ENCODE data around the gene ADH1B. TPM values are rescaled to one million over a fixed set of nuclear protein-coding genes. Genes with fewer than 3 reads are reported as not detected.
A peak's percentile ranks its signal among the peaks of the same experiment; 100 is the strongest.
"Not testable (repeated sequence)": the region's sequence is repeated elsewhere in the genome, so short reads cannot be mapped to it uniquely, and the experiment has no call there.

Gene ADH1B
- total RNA-seq, 1 experiment from 2014 or later = 32.0 TPM

GRCh38 chr4:99349338-99349737 is 28.1 kb upstream of the ADH1B start:
- intact Hi-C loops (cut with micrococcal nuclease) = no loop called here
- H3K4me1 Mint-ChIP-seq (ENCODE audit: insufficient read depth, unreplicated experiment) = no peaks in the 10 kb centered on the region
- H3K9me3 Mint-ChIP-seq (ENCODE audit: unreplicated experiment) = peaks cover 6% of the 10 kb centered on the region
- TF ChIP-seq, protein P1, sequence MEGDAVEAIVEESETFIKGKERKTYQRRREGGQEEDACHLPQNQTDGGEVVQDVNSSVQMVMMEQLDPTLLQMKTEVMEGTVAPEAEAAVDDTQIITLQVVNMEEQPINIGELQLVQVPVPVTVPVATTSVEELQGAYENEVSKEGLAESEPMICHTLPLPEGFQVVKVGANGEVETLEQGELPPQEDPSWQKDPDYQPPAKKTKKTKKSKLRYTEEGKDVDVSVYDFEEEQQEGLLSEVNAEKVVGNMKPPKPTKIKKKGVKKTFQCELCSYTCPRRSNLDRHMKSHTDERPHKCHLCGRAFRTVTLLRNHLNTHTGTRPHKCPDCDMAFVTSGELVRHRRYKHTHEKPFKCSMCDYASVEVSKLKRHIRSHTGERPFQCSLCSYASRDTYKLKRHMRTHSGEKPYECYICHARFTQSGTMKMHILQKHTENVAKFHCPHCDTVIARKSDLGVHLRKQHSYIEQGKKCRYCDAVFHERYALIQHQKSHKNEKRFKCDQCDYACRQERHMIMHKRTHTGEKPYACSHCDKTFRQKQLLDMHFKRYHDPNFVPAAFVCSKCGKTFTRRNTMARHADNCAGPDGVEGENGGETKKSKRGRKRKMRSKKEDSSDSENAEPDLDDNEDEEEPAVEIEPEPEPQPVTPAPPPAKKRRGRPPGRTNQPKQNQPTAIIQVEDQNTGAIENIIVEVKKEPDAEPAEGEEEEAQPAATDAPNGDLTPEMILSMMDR (IDR thresholded peaks at IDR 0.05; ENCODE audit: unreplicated experiment) = no peak
- H3K4me3 Mint-ChIP-seq (ENCODE audit: unreplicated experiment) = no peak overlapping the region
- POLR2A ChIA-PET = no interaction called here
- H3K27me3 Mint-ChIP-seq (ENCODE audit: insufficient read depth, unreplicated experiment) = no peaks in the 10 kb centered on the region
- CTCF ChIA-PET = interaction anchor here (0.8 kb wide), 1 partner anchor 15 kb away, joined by 3 read pairs; no protein-coding TSS in a partner anchor
- H3K27ac Mint-ChIP-seq (ENCODE audit: low read depth, unreplicated experiment) = peak overlapping the region; percentile 27
- DNase-seq (ENCODE audit: unreplicated experiment) = no peak
- no peaks in the 10 kb centered on the region for H3K36me3 Mint-ChIP-seq (ENCODE audit: insufficient read depth, unreplicated experiment)
- no TSS peak for BruUV-seq (replicated peaks)

DNA sequence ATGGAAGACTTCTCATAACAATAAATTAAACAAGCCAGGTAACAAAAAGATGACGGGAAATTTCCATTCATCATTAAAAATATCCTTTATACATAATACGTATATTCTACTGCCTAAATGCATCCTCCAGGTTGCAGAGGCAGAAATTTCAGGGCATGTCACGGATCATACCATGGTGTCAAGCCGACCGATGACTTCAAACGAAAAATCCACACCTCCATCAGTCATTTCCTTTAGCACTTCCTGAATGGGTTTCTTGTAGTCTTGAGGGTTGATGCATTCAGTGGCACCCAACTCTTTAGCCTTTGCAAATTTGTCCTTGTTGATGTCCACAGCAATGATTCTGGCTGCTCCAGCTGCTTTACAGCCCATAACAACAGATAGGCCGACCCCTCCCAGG is 21.4 kb upstream of the ADH1B start:
- BruUV-seq (replicated peaks); H3K27me3 Mint-ChIP-seq (ENCODE audit: insufficient read depth, unreplicated experiment); POLR2A ChIA-PET; H3K4me1 Mint-ChIP-seq (ENCODE audit: insufficient read depth, unreplicated experiment); DNase-seq (ENCODE audit: unreplicated experiment); intact Hi-C loops (cut with micrococcal nuclease); H3K27ac Mint-ChIP-seq (ENCODE audit: low read depth, unreplicated experiment); H3K36me3 Mint-ChIP-seq (ENCODE audit: insufficient read depth, unreplicated experiment); H3K9me3 Mint-ChIP-seq (ENCODE audit: unreplicated experiment); H3K4me3 Mint-ChIP-seq (ENCODE audit: unreplicated experiment): not testable (repeated sequence)
- CTCF ChIA-PET = interaction anchor here (1.2 kb wide), 1 partner anchor 15 kb away, joined by 3 read pairs; no protein-coding TSS in a partner anchor

DNA sequence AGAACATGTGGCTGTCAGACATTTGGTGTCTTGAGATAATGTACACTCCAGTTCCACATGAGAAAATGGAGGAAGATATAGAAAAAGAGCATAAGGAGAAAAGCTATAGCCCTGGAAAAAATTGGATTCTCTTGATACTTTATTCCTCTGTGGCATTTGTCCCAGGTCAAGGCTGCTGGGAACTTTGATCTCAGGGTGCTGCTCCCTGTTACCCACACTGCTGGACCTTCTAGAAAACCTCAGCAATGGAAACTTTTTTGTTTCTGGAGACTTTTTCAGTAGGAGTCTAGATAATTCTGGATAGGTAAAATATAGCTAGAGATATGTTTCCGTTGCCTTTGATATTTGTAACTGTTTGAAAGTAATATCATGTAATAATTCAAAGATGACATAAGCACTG is 20.2 kb upstream of the ADH1B start:
- POLR2A ChIA-PET = interaction anchor here (0.6 kb wide), 1 partner anchor 122 kb away, joined by 3 read pairs; no protein-coding TSS in a partner anchor
- H3K9me3 Mint-ChIP-seq (ENCODE audit: unreplicated experiment) = no peaks in the 10 kb centered on the region
- H3K4me1 Mint-ChIP-seq (ENCODE audit: insufficient read depth, unreplicated experiment) = no peaks in the 10 kb centered on the region
- no peaks in the 10 kb centered on the region for H3K36me3 Mint-ChIP-seq (ENCODE audit: insufficient read depth, unreplicated experiment)
- no peak overlapping the region for H3K27ac Mint-ChIP-seq (ENCODE audit: low read depth, unreplicated experiment)
- no peak overlapping the region for H3K4me3 Mint-ChIP-seq (ENCODE audit: unreplicated experiment)
- H3K27me3 Mint-ChIP-seq (ENCODE audit: insufficient read depth, unreplicated experiment) = no peaks in the 10 kb centered on the region
- TF ChIP-seq, protein P1 (IDR thresholded peaks at IDR 0.05; ENCODE audit: unreplicated experiment) = no peak
- no peak for DNase-seq (ENCODE audit: unreplicated experiment)
- intact Hi-C loops (cut with micrococcal nuclease) = no loop called here
- CTCF ChIA-PET = interaction anchor here (1.1 kb wide), 1 partner anchor 21 kb away, joined by 4 read pairs; the partner anchor contains the start of gene ADH1B
- BruUV-seq (replicated peaks) = no TSS peak

GRCh38 chr4:99339172-99339571 is 18.0 kb upstream of the ADH1B start:
- POLR2A ChIA-PET = no interaction called here
- H3K36me3 Mint-ChIP-seq (ENCODE audit: insufficient read depth, unreplicated experiment) = no peaks in the 10 kb centered on the region
- BruUV-seq (replicated peaks) = no TSS peak
- H3K9me3 Mint-ChIP-seq (ENCODE audit: unreplicated experiment) = no peaks in the 10 kb centered on the region
- H3K27me3 Mint-ChIP-seq (ENCODE audit: insufficient read depth, unreplicated experiment) = no peaks in the 10 kb centered on the region
- H3K4me1 Mint-ChIP-seq (ENCODE audit: insufficient read depth, unreplicated experiment) = no peaks in the 10 kb centered on the region
- DNase-seq (ENCODE audit: unreplicated experiment) = no peak
- no peak overlapping the region for H3K4me3 Mint-ChIP-seq (ENCODE audit: unreplicated experiment)
- CTCF ChIA-PET = interaction anchor here (0.6 kb wide), 1 partner anchor 881 kb away, joined by 4 read pairs; no protein-coding TSS in a partner anchor
- TF ChIP-seq, protein P1 (IDR thresholded peaks at IDR 0.05; ENCODE audit: unreplicated experiment) = no peak
- intact Hi-C loops (cut with micrococcal nuclease) = no loop called here
- H3K27ac Mint-ChIP-seq (ENCODE audit: low read depth, unreplicated experiment) = no peak overlapping the region

- no TSS peak for BruUV-seq (replicated peaks)
- Mint-ChIP-seq H3K4me1 (ENCODE audit: insufficient read depth, unreplicated experiment) (no peaks in the 10 kb centered on the region), H3K27me3 (ENCODE audit: insufficient read depth, unreplicated experiment) (no peaks in the 10 kb centered on the region), H3K27ac (ENCODE audit: low read depth, unreplicated experiment) (no peak overlapping the region), H3K9me3 (ENCODE audit: unreplicated experiment) (no peaks in the 10 kb centered on the region), H3K36me3 (ENCODE audit: insufficient read depth, unreplicated experiment) (no peaks in the 10 kb centered on the region), H3K4me3 (ENCODE audit: unreplicated experiment) (no peak overlapping the region)
- ChIA-PET POLR2A (interaction anchor here (1.7 to 2.1 kb wide), 2 partner anchors 11 to 13 kb away, joined by 4 to 5 read pairs; no protein-coding TSS in a partner anchor), CTCF (no interaction called here)
- TF ChIP-seq, protein P1 (IDR thresholded peaks at IDR 0.05; ENCODE audit: unreplicated experiment) = no peak
- no peak for DNase-seq (ENCODE audit: unreplicated experiment)
- intact Hi-C loops (cut with micrococcal nuclease) = no loop called here
Measured at GRCh38 chr4:99336553-99336952, 15.4 kb upstream of the ADH1B start.
